ENCODE measurements around the gene ZC3H4.

GRCh38 chr19:47096721-47097120, 16.9 kb downstream of the ZC3H4 start:
- TF ChIP-seq GATA3 (IDR thresholded peaks at IDR 0.05; ENCODE audit: low read depth, low read length) (no peak), GATA2 (IDR thresholded peaks at IDR 0.05; ENCODE audit: low read depth, low read length) (no peak)
